Nephron progenitor cell (in vitro differentiated cells): Measurements from ENCODE around the gene PCSK6.

Experiments used
- DNase-seq: peaks from one replicate; pipeline ENCODE4 v3.0.0; 2021
- H3K27ac Mint-ChIP-seq: 2 replicates; pipeline ENCODE4 v1.8.0; 2021; ENCODE audit warnings: mild to moderate bottlenecking, moderate library complexity, mixed read lengths
- H3K27me3 Mint-ChIP-seq: 2 replicates; pipeline ENCODE4 v1.8.0; 2021; ENCODE audit warnings: mild to moderate bottlenecking, low read depth, mixed read lengths; ENCODE audit not compliant: poor library complexity
- H3K36me3 Mint-ChIP-seq: 2 replicates; pipeline ENCODE4 v1.8.0; 2021; ENCODE audit warnings: low read depth, mixed read lengths
- H3K4me1 Mint-ChIP-seq: 2 replicates; pipeline ENCODE4 v1.8.0; 2021; ENCODE audit warnings: mixed read lengths
- H3K4me3 Mint-ChIP-seq: 2 replicates; pipeline ENCODE4 v1.8.0; 2021; ENCODE audit warnings: mild to moderate bottlenecking, moderate library complexity, mixed read lengths
- H3K9me3 Mint-ChIP-seq: 2 replicates; pipeline ENCODE4 v1.8.0; 2021; ENCODE audit warnings: mild to moderate bottlenecking, moderate library complexity, mixed read lengths
- CTCF ChIP-seq: fragments of 200-600 bp; sonication (generic); IDR thresholded peaks from 2 replicates; pipeline ENCODE4 v1.5.0; 2021; ENCODE audit warnings: antibody characterized with exemption

PCSK6 gene

GRCh38 chr15:101317336-101317872 is 172.1 kb downstream of the PCSK6 start:
- no peak for DNase-seq
- Mint-ChIP-seq H3K36me3 (no peaks in the 10 kb centered on the region), H3K4me1 (peaks cover 12% of the 10 kb centered on the region), H3K27ac (no peak overlapping the region), H3K9me3 (no peaks in the 10 kb centered on the region), H3K27me3 (peaks cover 44% of the 10 kb centered on the region), H3K4me3 (no peak overlapping the region)
- TF ChIP-seq CTCF: no peak

GRCh38 chr15:101316529-101316928 is 173.0 kb downstream of the PCSK6 start:
- peaks cover 38% of the 10 kb centered on the region for H3K27me3 Mint-ChIP-seq
- peaks cover 12% of the 10 kb centered on the region for H3K4me1 Mint-ChIP-seq
- no peaks in the 10 kb centered on the region for H3K9me3 Mint-ChIP-seq
- H3K4me3 Mint-ChIP-seq: no peak overlapping the region
- TF ChIP-seq CTCF: no peak
- no peaks in the 10 kb centered on the region for H3K36me3 Mint-ChIP-seq
- no peak for DNase-seq
- no peak overlapping the region for H3K27ac Mint-ChIP-seq

GRCh38 chr15:101315736-101316135 is 173.8 kb downstream of the PCSK6 start:
- no peak for DNase-seq

GRCh38 chr15:101314336-101315125 is 175.0 kb downstream of the PCSK6 start:
- no peak for DNase-seq
- H3K27ac Mint-ChIP-seq: no peak overlapping the region
- no peaks in the 10 kb centered on the region for H3K4me1 Mint-ChIP-seq
- H3K9me3 Mint-ChIP-seq: no peaks in the 10 kb centered on the region
- H3K4me3 Mint-ChIP-seq: no peak overlapping the region
- no peak for TF ChIP-seq CTCF
- no peaks in the 10 kb centered on the region for H3K36me3 Mint-ChIP-seq
- H3K27me3 Mint-ChIP-seq: peaks cover 20% of the 10 kb centered on the region

More at GRCh38 chr15:101315736-101316135, 173.8 kb downstream of the PCSK6 start:
- Mint-ChIP-seq H3K36me3 (no peaks in the 10 kb centered on the region), H3K9me3 (no peaks in the 10 kb centered on the region), H3K4me1 (peaks cover 5% of the 10 kb centered on the region), H3K27me3 (peaks cover 31% of the 10 kb centered on the region), H3K4me3 (no peak overlapping the region), H3K27ac (no peak overlapping the region)
- TF ChIP-seq CTCF: no peak

GRCh38 chr15:101313041-101313761 is 176.3 kb downstream of the PCSK6 start:
- Mint-ChIP-seq H3K27ac (no peak overlapping the region), H3K9me3 (no peaks in the 10 kb centered on the region), H3K36me3 (no peaks in the 10 kb centered on the region), H3K27me3 (peaks cover 16% of the 10 kb centered on the region), H3K4me3 (no peak overlapping the region), H3K4me1 (no peaks in the 10 kb centered on the region)
- no peak for TF ChIP-seq CTCF
- DNase-seq: no peak
